ENCODE results near the gene PRM1. TPM values are rescaled to one million over a fixed set of nuclear protein-coding genes. Genes with fewer than 3 reads are reported as not detected.

PRM1 gene
- total and polyA plus RNA-seq, 2 of the 8 experiments (the other 6 are each of a cell fraction or from before 2014, with no cell fraction given), result 0.54 to 0.82 TPM

DNA sequence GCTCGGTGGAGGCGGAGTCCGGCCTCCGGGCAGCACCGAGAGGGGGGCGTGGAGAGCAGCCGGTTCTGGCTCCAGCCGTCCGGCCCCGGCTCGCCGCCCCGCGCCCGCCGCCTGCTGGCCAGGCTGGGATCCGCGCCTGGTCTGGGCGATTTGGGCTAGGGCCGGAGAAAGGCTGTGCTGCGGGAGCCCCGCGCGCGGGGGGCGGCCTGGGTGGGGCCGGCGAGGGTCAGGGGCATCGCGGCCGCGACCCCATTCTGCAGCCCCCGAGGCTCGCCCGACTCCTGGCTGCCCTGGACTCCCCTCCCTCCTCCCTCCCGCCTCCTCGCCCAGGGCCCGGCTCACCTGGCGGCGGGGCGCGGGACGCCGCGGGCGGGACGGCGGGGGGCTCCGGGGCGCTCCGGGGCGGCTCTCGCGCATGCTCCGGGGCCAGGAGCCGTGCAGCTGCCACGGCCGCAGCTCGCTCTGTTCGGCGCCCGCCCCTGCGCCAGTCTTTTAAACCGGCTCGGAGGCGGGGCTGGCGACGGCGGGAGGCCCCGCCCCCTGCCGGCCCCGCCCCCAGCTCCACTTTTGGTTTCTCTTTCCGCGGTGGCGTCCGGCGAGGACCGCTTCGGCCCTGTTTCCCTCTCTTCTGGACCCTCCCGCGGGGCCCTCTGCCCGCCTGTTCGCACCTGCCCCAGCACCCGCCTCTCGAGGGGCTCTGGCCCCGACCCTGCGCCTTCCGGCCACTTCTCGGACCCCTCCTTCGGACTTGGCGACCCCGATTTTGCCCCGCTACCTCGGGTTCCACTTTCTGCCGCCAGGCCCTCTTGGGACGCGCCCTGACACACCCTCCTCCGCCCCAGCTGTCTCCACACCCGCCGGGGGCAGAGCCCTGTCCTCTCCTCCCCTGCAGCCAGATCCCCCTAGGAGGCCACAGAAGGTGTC, 25.1 kb downstream of the PRM1 start, which contains the start of gene SOCS1 (continued):
- TF ChIP-seq KDM1A (IDR thresholded peaks at IDR 0.05; ENCODE audit: borderline replicate concordance, low read length) (no peak), EP300 (IDR thresholded peaks at IDR 0.05; ENCODE audit: borderline replicate concordance in 1 of 2, low read depth in 2 of 2, low read length in 2 of 2) (0 out of 3 replicates have a peak, but pooled peaks of 1 of the 2 experiments have one; percentile 36), TEAD4 (IDR thresholded peaks at IDR 0.05; ENCODE audit: low read depth, low read length) (no peak), CHD2 (IDR thresholded peaks at IDR 0.05; ENCODE audit: low read length) (no peak), HDAC2 (IDR thresholded peaks at IDR 0.05; ENCODE audit: borderline replicate concordance in 1 of 2, low read depth in 2 of 2, low read length in 2 of 2) (no peak; a peak in 1 of 4 replicates), POLR2AphosphoS5 (IDR thresholded peaks at IDR 0.05; ENCODE audit: low read depth, low read length) (peak; percentile 85), YY1 (IDR thresholded peaks at IDR 0.05; ENCODE audit: low read depth, low read length) (peak; percentile 9; the same call in 1 of the 2 replicates), RBBP5 (IDR thresholded peaks at IDR 0.05; ENCODE audit: borderline replicate concordance, low read depth, low read length) (peak; percentile 68; the same call in 1 of the 2 replicates), TAF1 (IDR thresholded peaks at IDR 0.05; ENCODE audit: low read depth, low read length) (peak; percentile 99), CHD1 (IDR thresholded peaks at IDR 0.05; ENCODE audit: low read depth, low read length) (no peak), EZH2 (IDR thresholded peaks at IDR 0.05; ENCODE audit: low read depth, low read length, severe bottlenecking) (no peak), KDM4A (IDR thresholded peaks at IDR 0.05; ENCODE audit: low read depth, low read length, severe bottlenecking) (peak; percentile 26), RAD21 (IDR thresholded peaks at IDR 0.05 in 1 of 2, conservative IDR thresholded peaks at IDR 0.05 in 1 of 2; ENCODE audit: low read depth in 2 of 2, low read length in 2 of 2) (peak; percentile 62 to 73), SIN3A (conservative IDR thresholded peaks at IDR 0.05 in 1 of 2, IDR thresholded peaks at IDR 0.05 in 1 of 2; ENCODE audit: low read depth in 1 of 2, low read length in 2 of 2) (peak in 1 of 2 experiments; percentile 67; a peak in 1 of 4 replicates), SRF (IDR thresholded peaks at IDR 0.05; ENCODE audit: low read depth, low read length) (no peak), CBX8 (IDR thresholded peaks at IDR 0.05; ENCODE audit: borderline replicate concordance, low read depth, low read length) (no peak)
- TF ChIP-seq, protein P1, sequence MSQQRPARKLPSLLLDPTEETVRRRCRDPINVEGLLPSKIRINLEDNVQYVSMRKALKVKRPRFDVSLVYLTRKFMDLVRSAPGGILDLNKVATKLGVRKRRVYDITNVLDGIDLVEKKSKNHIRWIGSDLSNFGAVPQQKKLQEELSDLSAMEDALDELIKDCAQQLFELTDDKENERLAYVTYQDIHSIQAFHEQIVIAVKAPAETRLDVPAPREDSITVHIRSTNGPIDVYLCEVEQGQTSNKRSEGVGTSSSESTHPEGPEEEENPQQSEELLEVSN (IDR thresholded peaks at IDR 0.05), result peak; percentile 92
- TF ChIP-seq, protein P2, sequence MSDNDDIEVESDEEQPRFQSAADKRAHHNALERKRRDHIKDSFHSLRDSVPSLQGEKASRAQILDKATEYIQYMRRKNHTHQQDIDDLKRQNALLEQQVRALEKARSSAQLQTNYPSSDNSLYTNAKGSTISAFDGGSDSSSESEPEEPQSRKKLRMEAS (IDR thresholded peaks at IDR 0.05), result peak; percentile 82
- TF ChIP-seq, protein P3, sequence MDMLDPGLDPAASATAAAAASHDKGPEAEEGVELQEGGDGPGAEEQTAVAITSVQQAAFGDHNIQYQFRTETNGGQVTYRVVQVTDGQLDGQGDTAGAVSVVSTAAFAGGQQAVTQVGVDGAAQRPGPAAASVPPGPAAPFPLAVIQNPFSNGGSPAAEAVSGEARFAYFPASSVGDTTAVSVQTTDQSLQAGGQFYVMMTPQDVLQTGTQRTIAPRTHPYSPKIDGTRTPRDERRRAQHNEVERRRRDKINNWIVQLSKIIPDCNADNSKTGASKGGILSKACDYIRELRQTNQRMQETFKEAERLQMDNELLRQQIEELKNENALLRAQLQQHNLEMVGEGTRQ (IDR thresholded peaks at IDR 0.05; ENCODE audit: low read length), result no peak

Data from H1 (cell line).